Lung (tissue), 12 donors: ENCODE measurements around the gene RIC3. TPM values are rescaled to one million over a fixed set of nuclear protein-coding genes. Genes with fewer than 3 reads are reported as not detected.
A peak's percentile ranks its signal among the peaks of the same experiment; 100 is the strongest.

Source experiments
- ATAC-seq: fragments of 200-7000 bp; cut with Tn5 transposase; one replicate; pipeline ENCODE4 v1.9.1; 2020; ENCODE audit warnings: moderate number of reproducible peaks; ENCODE audit not compliant: insufficient read depth, low FRiP score
- DNase-seq, 3 donors: peaks; one replicate each; pipeline ENCODE4 v3.0.0-alpha.2; 2013 to 2017
- H3K27ac ChIP-seq, 2 donors: one replicate each; pipeline ENCODE4 v1.5.1; 2013; ENCODE audit warnings: mild to moderate bottlenecking in 2 of 2, moderate library complexity in 2 of 2, control low read depth in 1 of 2, inconsistent platforms in 1 of 2, low read depth in 1 of 2, low read length in 1 of 2
- H3K27me3 ChIP-seq, 3 donors: one replicate each; pipeline ENCODE4 v1.5.1; 2013; ENCODE audit warnings: low read length in 2 of 3; ENCODE audit not compliant: control insufficient read depth in 3 of 3, insufficient read depth in 3 of 3
- H3K36me3 ChIP-seq, 4 donors: one replicate each; pipeline ENCODE4 v1.5.1; 2013; ENCODE audit warnings: low read length in 4 of 4, mild to moderate bottlenecking in 1 of 4, moderate library complexity in 1 of 4; ENCODE audit not compliant: control insufficient read depth in 4 of 4, insufficient read depth in 4 of 4
- H3K4me1 ChIP-seq, 5 donors: one replicate each; pipeline ENCODE4 v1.5.1; 2013; ENCODE audit warnings: low read length in 5 of 5, mild to moderate bottlenecking in 2 of 5, moderate library complexity in 1 of 5; ENCODE audit not compliant: control insufficient read depth in 5 of 5, insufficient read depth in 5 of 5
- H3K4me3 ChIP-seq: one replicate; pipeline ENCODE4 v1.5.1; 2013; ENCODE audit warnings: mild to moderate bottlenecking, control low read depth, moderate library complexity
- H3K9ac ChIP-seq, 2 donors: one replicate each; pipeline ENCODE4 v1.5.1; 2013; ENCODE audit warnings: low read length in 2 of 2, control low read depth in 1 of 2; ENCODE audit not compliant: insufficient read depth in 1 of 2
- H3K9me3 ChIP-seq, 4 donors: one replicate each; pipeline ENCODE4 v1.5.1; 2013; ENCODE audit warnings: low read length in 3 of 4, mild to moderate bottlenecking in 1 of 4, moderate library complexity in 1 of 4; ENCODE audit not compliant: control insufficient read depth in 4 of 4, insufficient read depth in 3 of 4
- CTCF ChIP-seq: IDR thresholded peaks from 2 replicates; pipeline ENCODE4 v1.5.1; 2012; ENCODE audit warnings: mild to moderate bottlenecking; ENCODE audit errors: control extremely low read depth, extremely low read depth
- WGBS, 2 donors: extraction: QIAGEN DNeasy Blood & Tissue Kit; methylation state at CpG; one replicate each; pipeline ENCODE4 v1.1.7; 2013; 5-methylcytosine and 5-hydroxymethylcytosine counted together
- polyA plus RNA-seq, 2 donors: library from polyadenylated mRNA; stranded (reverse); fragments of 200-250 nt; gene quantifications; one replicate each; pipeline ENCODE4 v1.2.1, GENCODE V29; 2013
- total RNA-seq, 2 donors: library from RNA; depleted of rRNA in 1 of 2; stranded (reverse); fragments of >200 nt in 1 of 2; gene quantifications; one replicate each; pipeline ENCODE4 v1.2.1, GENCODE V29; 2014 to 2021
- donor health status: control.
- donor health status: control.
- donor health status: Bipolar disorder and iron deficiency.
- donor health status: healthy.
- donor health status: DM: yes; HTN: yes; CAD: no.

The RIC3 gene
- total and polyA plus RNA-seq, 4 donors, result 2.0 to 10.2 (median 9.7) TPM

- ATAC-seq, result no peak
- Histone ChIP-seq H3K4me3 (no peak overlapping the region), H3K4me1 (peaks cover 4 to 58% (median 21%) of the 10 kb centered on the region in 5 donors), H3K9ac (no peak overlapping the region), H3K36me3 (no peaks in the 10 kb centered on the region), H3K27ac (no peak overlapping the region), H3K27me3 (peaks cover 0 to 3% (median 0%) of the 10 kb centered on the region in 3 donors), H3K9me3 (no peaks in the 10 kb centered on the region)
- 91 to 94% methylated on average over 6 of the region's 6 CpGs for WGBS, 2 donors
- no peak for DNase-seq
- TF ChIP-seq CTCF, result no peak
Measured at GRCh38 chr11:8084352-8084751, 84.5 kb downstream of the RIC3 start.

GRCh38 chr11:8083871-8084281 is 84.9 kb downstream of the RIC3 start:
- Histone ChIP-seq H3K9me3 (no peaks in the 10 kb centered on the region), H3K4me1 (peaks cover 4 to 58% (median 21%) of the 10 kb centered on the region in 5 donors), H3K27me3 (peaks cover 0 to 4% (median 0%) of the 10 kb centered on the region in 3 donors), H3K4me3 (no peak overlapping the region), H3K27ac (no peak overlapping the region), H3K9ac (no peak overlapping the region), H3K36me3 (no peaks in the 10 kb centered on the region)
- ATAC-seq (no peak), DNase-seq (no peak)
- TF ChIP-seq CTCF, result no peak
- WGBS, 2 donors, result 58 to 74% methylated on average over 1 of the region's 1 CpG

- H3K4me3 ChIP-seq, result no peak overlapping the region
- no peak overlapping the region for H3K27ac ChIP-seq
- no peak overlapping the region for H3K9ac ChIP-seq
- H3K36me3 ChIP-seq, result no peaks in the 10 kb centered on the region
- no peak for ATAC-seq
- DNase-seq, result no peak
- H3K9me3 ChIP-seq, result no peaks in the 10 kb centered on the region
- WGBS, 2 donors, result 81 to 84% methylated on average over 9 of the region's 9 CpGs
- H3K4me1 ChIP-seq, result peaks cover 4 to 58% (median 21%) of the 10 kb centered on the region in 5 donors
- H3K27me3 ChIP-seq, result peaks cover 0 to 4% (median 0%) of the 10 kb centered on the region in 3 donors
- TF ChIP-seq CTCF, result no peak
Measured at GRCh38 chr11:8083088-8083395, 85.8 kb downstream of the RIC3 start.

GRCh38 chr11:8082391-8083087 is 86.3 kb downstream of the RIC3 start:
- Histone ChIP-seq H3K4me1 (peaks cover 4 to 54% (median 21%) of the 10 kb centered on the region in 5 donors), H3K27ac (no peak overlapping the region), H3K36me3 (no peaks in the 10 kb centered on the region), H3K4me3 (no peak overlapping the region), H3K9ac (no peak overlapping the region), H3K9me3 (no peaks in the 10 kb centered on the region), H3K27me3 (peaks cover 0 to 4% (median 0%) of the 10 kb centered on the region in 3 donors)
- TF ChIP-seq CTCF, result no peak
- ATAC-seq, result no peak
- DNase-seq, result peak; percentile 30 to 82 (median 66)
- 82 to 88% methylated on average over 15 of the region's 15 CpGs for WGBS, 2 donors
